HepG2 (cell line): ENCODE measurements around the gene AMOTL1. TPM values are rescaled to one million over a fixed set of nuclear protein-coding genes. Genes with fewer than 3 reads are reported as not detected.

Experiments used
- ATAC-seq: fragments of 200-7000 bp; cut with Tn5 transposase; 3 replicates; pipeline ENCODE4 v1.9.1; 2020; ENCODE audit warnings: mild to moderate bottlenecking, moderate library complexity
- BruUV-seq: library from RNA; stranded (reverse); fragments of 400-500 nt; replicated peaks from 2 replicates; lab custom pipeline; 2021; lab: Mats Ljungman, UMichigan
- CTCF ChIA-PET: fragments of 300-600 bp; formaldehyde crosslinking; extraction: SDS; loops from one replicate; lab custom pipeline; 2021; ENCODE audit warnings: low total read pairs, inconsistent platforms, low intra/inter-chr PET ratio; lab: Yijun Ruan, JAX
- POLR2A ChIA-PET: fragments of 350-600 bp; sonication (Branson Sonifier 250); formaldehyde crosslinking; loops from one replicate; lab custom pipeline; 2020; ENCODE audit warnings: antibody characterized with exemption, inconsistent platforms; lab: Yijun Ruan, JAX
- DNase-seq: peaks from one replicate; pipeline ENCODE4 v3.0.0-alpha.2; 2015; ENCODE audit warnings: low spot score
- FAIRE-seq: peaks from 3 replicates; lab custom pipeline; 2011; peaks lifted over from hg19 to GRCh38; lab: Jason Lieb, UNC
- H2AFZ ChIP-seq: one replicate; pipeline ENCODE4 v1.6.1; 2011; ENCODE audit warnings: low read length, inconsistent platforms
- H3K27ac ChIP-seq: fragments of 300-600 bp; 3 replicates; pipeline ENCODE4 v1.8.0; 2011; ENCODE audit warnings: mixed run types, mild to moderate bottlenecking, mixed read lengths, low read length, inconsistent platforms; ENCODE audit not compliant: insufficient read depth; ENCODE audit errors: extremely low read length
- H3K27me3 ChIP-seq, 2 experiments: fragments of 200-600 bp in 1 of 2; 2 replicates in 1 of 2; 3 replicates in 1 of 2; pipeline versions ENCODE4 v1.6.0 to v1.8.0; 2011; ENCODE audit warnings: low read length in 2 of 2, mild to moderate bottlenecking in 2 of 2, moderate library complexity in 2 of 2, inconsistent platforms in 1 of 2; ENCODE audit not compliant: insufficient read depth in 2 of 2, control insufficient read depth in 1 of 2
- H3K36me3 ChIP-seq, 2 experiments: fragments of 200-600 bp in 1 of 2; replicated peaks in 1 of 2; 2 replicates in 1 of 2; 3 replicates in 1 of 2; pipeline versions ENCODE4 v1.5.1 to v1.8.0; 2011; ENCODE audit warnings: low read length in 2 of 2, inconsistent platforms in 1 of 2; ENCODE audit not compliant: insufficient read depth in 2 of 2, control insufficient read depth in 1 of 2
- H3K4me1 ChIP-seq: 2 replicates; pipeline ENCODE4 v1.5.1; 2012; ENCODE audit warnings: low read length, inconsistent platforms; ENCODE audit not compliant: insufficient read depth
- H3K4me2 ChIP-seq: 2 replicates; pipeline ENCODE4 v1.6.0; 2011; ENCODE audit warnings: low read depth, low read length, inconsistent platforms
- H3K4me3 ChIP-seq, 3 experiments: fragments of 200-600 bp in 1 of 3; sonication (generic), shearing (Covaris generic) in 1 of 3; replicated peaks in 1 of 3; 2 replicates each; pipeline ENCODE4 v1.5.1; 2011 to 2016; ENCODE audit warnings: low read length in 3 of 3, inconsistent platforms in 2 of 3, low read depth in 2 of 3, mild to moderate bottlenecking in 2 of 3, control low read depth in 1 of 3, mixed read lengths in 1 of 3; ENCODE audit not compliant: insufficient read depth in 1 of 3
- H3K79me2 ChIP-seq: one replicate; pipeline ENCODE4 v1.6.1; 2011; ENCODE audit warnings: low read length, inconsistent platforms; ENCODE audit not compliant: insufficient read depth
- H3K9ac ChIP-seq: 2 replicates; pipeline ENCODE4 v1.6.0; 2011; ENCODE audit warnings: mild to moderate bottlenecking, low read depth, low read length, inconsistent platforms; ENCODE audit not compliant: insufficient read depth
- H3K9me3 ChIP-seq: 2 replicates; pipeline ENCODE4 v1.5.1; 2012; ENCODE audit warnings: mild to moderate bottlenecking, low read length
- H4K20me1 ChIP-seq: 2 replicates; pipeline ENCODE4 v1.6.0; 2011; ENCODE audit warnings: inconsistent platforms, mild to moderate bottlenecking, low read length, moderate library complexity; ENCODE audit not compliant: insufficient read depth
- HDAC6 ChIP-seq: fragments of 200-600 bp; sonication (generic); IDR thresholded peaks from 2 replicates; pipeline ENCODE4 v1.7.0; 2017; ENCODE audit warnings: mild to moderate bottlenecking, antibody characterized with exemption, low read length, low read depth
- HIVEP1 ChIP-seq: sonication (generic); formaldehyde crosslinking; IDR thresholded peaks from 2 replicates; pipeline ENCODE4 v1.4.0; 2020; ENCODE audit warnings: mild to moderate bottlenecking, missing genetic modification reagents
- ISX ChIP-seq: sonication (generic); formaldehyde crosslinking; conservative IDR thresholded peaks from 2 replicates; pipeline ENCODE4 v1.5.0; 2020; ENCODE audit warnings: missing genetic modification reagents
- JDP2 ChIP-seq: sonication (generic); formaldehyde crosslinking; IDR thresholded peaks from 2 replicates; pipeline ENCODE4 v1.8.1; 2022; ENCODE audit warnings: missing genetic modification reagents, borderline replicate concordance
- RORA ChIP-seq: sonication (generic); formaldehyde crosslinking; IDR thresholded peaks from 2 replicates; pipeline ENCODE4 v1.5.0; 2020; ENCODE audit warnings: mild to moderate bottlenecking, missing genetic modification reagents, moderate library complexity
- SNAPC5 ChIP-seq: sonication (generic); formaldehyde crosslinking; IDR thresholded peaks from 2 replicates; pipeline ENCODE4 v1.8.1; 2023; ENCODE audit warnings: mild to moderate bottlenecking, missing genetic modification reagents, borderline replicate concordance
- TAF1 ChIP-seq: sonication (generic); formaldehyde crosslinking; IDR thresholded peaks from 2 replicates; pipeline ENCODE4 v1.4.0; 2020; ENCODE audit warnings: missing genetic modification reagents
- THAP11 ChIP-seq: IDR thresholded peaks from 2 replicates; pipeline ENCODE4 v1.6.1; 2016; ENCODE audit warnings: missing biosample characterization, missing genetic modification reagents
- ZNF383 ChIP-seq: sonication (generic); formaldehyde crosslinking; IDR thresholded peaks from 2 replicates; pipeline ENCODE4 v1.4.0; 2020; ENCODE audit warnings: missing genetic modification reagents, mild to moderate bottlenecking, borderline replicate concordance
- ZNF713 ChIP-seq: sonication (generic); formaldehyde crosslinking; IDR thresholded peaks from 2 replicates; pipeline ENCODE4 v1.4.0; 2020; ENCODE audit warnings: mild to moderate bottlenecking, missing genetic modification reagents
- ZNF737 ChIP-seq: sonication (generic); formaldehyde crosslinking; IDR thresholded peaks from 2 replicates; pipeline ENCODE4 v1.5.0; 2020; ENCODE audit warnings: missing genetic modification reagents, mild to moderate bottlenecking, borderline replicate concordance
- ZSCAN12 ChIP-seq: sonication (generic); formaldehyde crosslinking; IDR thresholded peaks from 2 replicates; pipeline ENCODE4 v1.9.0; 2021; ENCODE audit warnings: mild to moderate bottlenecking, missing genetic modification reagents
- WGBS: methylation state at CpG from one replicate; pipeline ENCODE4 v1.1.6; 2017; ENCODE audit warnings: low lambda C conversion rate; 5-methylcytosine and 5-hydroxymethylcytosine counted together
- in situ Hi-C: cut with HindIII; loops from 2 replicates; pipeline ENCODE4 v1.10.0; 2017; ENCODE audit warnings: low pct_unique_long_range_greater_than_20kb; ENCODE audit not compliant: extremely low pct_ligation_motif_present
- intact Hi-C: fragments of 100-400 bp; cut with micrococcal nuclease; formaldehyde crosslinking; loops from one replicate; pipeline ENCODE4 v1.10.0; 2022; ENCODE audit not compliant: unreplicated experiment
- polyA plus RNA-seq, 8 experiments: library from polyadenylated mRNA; depleted of rRNA in 3 of 8; stranded (reverse) in 7 of 8; unstranded in 1 of 8; fragments of >200 nt; fragmentation: Illumina TruSeq in 4 of 8; extraction: Trizol in 4 of 8; gene quantifications; 2 replicates each; pipeline versions ENCODE4 v1.2.1 to v1.2.3, GENCODE V29; 2011 to 2016; ENCODE audit warnings: low read depth in 4 of 8, missing spikeins in 1 of 8, mixed read lengths in 1 of 8; ENCODE audit not compliant: insufficient read depth in 1 of 8
- total RNA-seq, 5 experiments: library from RNA; depleted of rRNA; stranded (reverse); fragments of >200 nt; fragmentation: Illumina TruSeq; extraction: Trizol; gene quantifications; 2 replicates each; pipeline ENCODE4 v1.2.3, GENCODE V29; 2016; ENCODE audit warnings: low read depth in 1 of 5

Gene AMOTL1
- total and polyA plus RNA-seq, 2 of the 13 experiments (the other 11 are each of a cell fraction or from before 2014, with no cell fraction given) = 0.01 to 0.20 TPM

DNA sequence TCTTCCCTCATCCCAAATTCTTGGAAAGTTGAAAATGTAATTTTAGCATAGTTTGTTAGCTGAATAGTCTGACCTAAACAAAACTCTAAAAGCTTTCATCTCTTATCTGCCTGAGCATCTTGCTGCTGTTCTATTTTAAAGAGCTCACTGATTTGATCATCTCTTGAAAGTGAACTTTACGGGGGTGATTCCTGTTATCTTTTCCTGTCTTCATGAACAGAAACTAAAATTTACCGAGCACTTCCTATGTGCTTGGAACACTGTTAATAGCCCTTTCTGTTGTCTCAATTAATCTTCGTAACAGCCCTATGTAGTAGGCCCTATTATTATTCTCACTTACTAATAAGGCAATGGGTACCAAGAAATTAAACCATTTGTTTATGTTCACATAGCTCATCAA, 12.3 kb downstream of the AMOTL1 start:
- Histone ChIP-seq H3K9ac (no peak overlapping the region), H2AFZ (no peak overlapping the region), H3K9me3 (no peaks in the 10 kb centered on the region), H3K27me3 (no peaks in the 10 kb centered on the region), H3K4me1 (no peaks in the 10 kb centered on the region), H4K20me1 (no peaks in the 10 kb centered on the region), H3K36me3 (no peaks in the 10 kb centered on the region), H3K79me2 (no peaks in the 10 kb centered on the region), H3K4me3 (no peak overlapping the region), H3K27ac (no peak overlapping the region), H3K4me2 (no peak overlapping the region)
- BruUV-seq = no TSS peak
- ATAC-seq (no peak), DNase-seq (no peak), FAIRE-seq (no peak)
- ChIA-PET POLR2A (no interaction called here), CTCF (no interaction called here)
- WGBS = 61% methylated on average over 3 of the region's 3 CpGs
- no peak for TF ChIP-seq THAP11 (CRISPR knock-in tag)
- TF ChIP-seq ZSCAN12 (CRISPR knock-in tag) = no peak
- no peak for TF ChIP-seq HIVEP1 (CRISPR knock-in tag)
- TF ChIP-seq ZNF713 (CRISPR knock-in tag) = no peak
- no peak for TF ChIP-seq RORA (CRISPR knock-in tag)
- TF ChIP-seq JDP2 = no peak
- no peak for TF ChIP-seq SNAPC5 (CRISPR knock-in tag)
- TF ChIP-seq ISX (CRISPR knock-in tag) = no peak
- TF ChIP-seq TAF1 = no peak
- TF ChIP-seq ZNF737 (CRISPR knock-in tag) = no peak
- intact Hi-C loops = no loop called here
- in situ Hi-C loops = no loop called here

- POLR2A ChIA-PET = no interaction called here
- FAIRE-seq = no peak
- DNase-seq = no peak
Measured at GRCh38 chr11:94781837-94782236, 13.7 kb downstream of the AMOTL1 start.

More at GRCh38 chr11:94781837-94782236, 13.7 kb downstream of the AMOTL1 start:
- TF ChIP-seq HDAC6 (no peak), ZNF383 (CRISPR knock-in tag) (no peak)
- no peak overlapping the region for H3K4me3 ChIP-seq
- no peak overlapping the region for H3K4me2 ChIP-seq
- 39% methylated on average over 1 of the region's 1 CpG for WGBS
- H3K27me3 ChIP-seq = no peaks in the 10 kb centered on the region
- H3K9ac ChIP-seq = no peak overlapping the region
- no peaks in the 10 kb centered on the region for H3K9me3 ChIP-seq
- H2AFZ ChIP-seq = no peak overlapping the region
- no peak for ATAC-seq
- H3K27ac ChIP-seq = no peak overlapping the region
- no peaks in the 10 kb centered on the region for H4K20me1 ChIP-seq
- CTCF ChIA-PET = no interaction called here
- H3K79me2 ChIP-seq = no peaks in the 10 kb centered on the region
- H3K36me3 ChIP-seq = no peaks in the 10 kb centered on the region
- in situ Hi-C loops (no loop called here), intact Hi-C loops (no loop called here)
- no peaks in the 10 kb centered on the region for H3K4me1 ChIP-seq
- BruUV-seq = no TSS peak
